Stimulated activated CD8-positive, alpha-beta memory T cell treated with anti-CD3 and anti-CD28 coated beads, Interleukin-2, amount 100 ng/mL, for 48 hours (primary cell): ENCODE data around the gene NSD1.
A peak's percentile ranks its signal among the peaks of the same experiment; 100 is the strongest.
"Not testable (repeated sequence)": the region's sequence is repeated elsewhere in the genome, so short reads cannot be mapped to it uniquely, and the experiment has no call there.

Experiments used
- DNase-seq, 2 donors: peaks; one replicate each; pipeline ENCODE4 v3.0.0-alpha.2; 2020; ENCODE audit warnings: low read depth in 2 of 2

Gene NSD1

DNA sequence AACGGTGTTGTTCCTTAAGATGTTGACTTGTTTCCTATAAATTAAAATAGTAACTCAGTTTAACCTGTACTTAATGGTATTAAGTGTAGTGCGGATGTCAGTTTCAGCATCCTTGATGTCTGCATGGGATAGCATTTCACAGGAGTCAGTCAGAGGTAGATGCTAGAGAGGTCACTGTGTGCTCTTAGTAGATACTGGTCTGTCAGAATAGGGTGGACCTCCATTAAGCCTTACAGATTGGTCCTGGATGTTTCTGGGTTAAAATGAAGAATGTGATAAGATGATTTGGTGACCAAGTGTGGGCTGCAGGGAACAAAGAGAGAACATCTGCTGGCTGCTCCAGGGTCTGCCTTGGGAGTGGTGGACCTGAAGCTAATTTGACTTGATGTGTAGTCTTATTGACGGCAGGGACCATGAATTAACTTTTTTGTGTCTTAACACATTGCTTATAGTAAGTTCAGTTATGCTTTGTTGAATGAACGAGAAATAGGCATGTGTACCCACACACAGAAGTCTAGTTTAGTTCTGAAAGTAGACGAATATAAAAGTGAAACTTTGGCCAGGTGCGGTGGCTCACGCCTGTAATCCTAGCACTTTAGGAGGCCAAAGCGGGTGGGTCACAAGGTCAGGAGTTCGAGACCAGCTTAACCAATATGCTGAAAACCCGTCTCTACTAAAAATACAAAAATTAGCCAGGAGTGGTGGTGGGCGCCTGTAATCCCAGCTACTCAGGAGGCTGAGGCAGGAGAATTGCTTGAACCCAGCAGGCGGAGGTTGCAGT lies 157.4 kb downstream of the NSD1 start:
- DNase-seq: no peak

DNA sequence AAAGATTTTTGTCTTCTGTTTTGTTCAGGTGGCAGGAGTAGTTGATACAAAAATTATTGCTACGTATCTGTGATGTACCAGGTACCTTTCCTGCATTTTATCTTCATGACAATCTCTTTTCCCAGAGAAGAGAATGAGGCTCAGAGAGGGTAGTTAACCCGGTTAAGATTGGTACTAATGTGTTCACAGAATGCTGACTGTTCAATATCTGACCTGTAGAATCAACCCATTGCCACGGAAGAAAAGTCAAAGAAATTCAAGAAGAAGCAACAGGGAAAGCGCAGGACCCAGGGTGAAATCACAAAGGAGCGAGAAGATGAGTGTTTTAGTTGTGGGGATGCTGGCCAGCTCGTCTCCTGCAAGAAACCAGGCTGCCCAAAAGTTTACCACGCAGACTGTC lies 158.2 kb downstream of the NSD1 start:
- no peak for DNase-seq

DNA sequence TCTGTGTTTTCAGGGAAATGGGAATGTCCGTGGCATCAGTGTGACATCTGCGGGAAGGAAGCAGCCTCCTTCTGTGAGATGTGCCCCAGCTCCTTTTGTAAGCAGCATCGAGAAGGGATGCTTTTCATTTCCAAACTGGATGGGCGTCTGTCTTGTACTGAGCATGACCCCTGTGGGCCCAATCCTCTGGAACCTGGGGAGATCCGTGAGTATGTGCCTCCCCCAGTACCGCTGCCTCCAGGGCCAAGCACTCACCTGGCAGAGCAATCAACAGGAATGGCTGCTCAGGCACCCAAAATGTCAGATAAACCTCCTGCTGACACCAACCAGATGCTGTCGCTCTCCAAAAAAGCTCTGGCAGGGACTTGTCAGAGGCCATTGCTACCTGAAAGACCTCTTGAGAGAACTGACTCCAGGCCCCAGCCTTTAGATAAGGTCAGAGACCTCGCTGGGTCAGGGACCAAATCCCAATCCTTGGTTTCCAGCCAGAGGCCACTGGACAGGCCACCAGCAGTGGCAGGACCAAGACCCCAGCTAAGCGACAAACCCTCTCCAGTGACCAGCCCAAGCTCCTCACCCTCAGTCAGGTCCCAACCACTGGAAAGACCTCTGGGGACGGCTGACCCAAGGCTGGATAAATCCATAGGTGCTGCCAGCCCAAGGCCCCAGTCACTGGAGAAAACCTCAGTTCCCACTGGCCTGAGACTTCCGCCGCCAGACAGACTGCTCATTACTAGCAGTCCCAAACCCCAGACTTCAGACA lies 160.4 kb downstream of the NSD1 start:
- DNase-seq: no peak

GRCh38 chr5:177294632-177295031 lies 161.1 kb downstream of the NSD1 start:
- no peak for DNase-seq

- DNase-seq: no peak
Measured at GRCh38 chr5:177295924-177296323, 162.4 kb downstream of the NSD1 start.

DNA sequence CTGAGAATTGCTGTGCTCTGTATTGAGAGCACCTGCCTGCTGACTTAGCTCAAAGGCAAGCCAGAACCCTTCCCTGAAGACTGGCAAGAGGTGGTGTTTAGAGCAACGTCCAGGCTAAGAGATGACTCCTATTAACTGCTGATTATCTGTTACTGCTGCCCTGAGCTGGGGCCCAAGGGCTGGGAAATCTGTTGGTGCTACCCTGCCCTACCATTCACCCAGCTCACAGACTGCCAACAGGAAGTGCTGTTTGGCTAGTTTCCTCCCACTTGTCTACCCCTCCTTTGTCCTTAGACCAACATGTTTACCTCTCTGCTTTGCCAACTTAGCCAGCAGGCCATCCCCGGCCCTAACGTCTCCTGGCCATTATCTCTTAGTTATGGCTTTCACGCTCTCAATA lies 163.0 kb downstream of the NSD1 start:
- DNase-seq: no peak

DNA sequence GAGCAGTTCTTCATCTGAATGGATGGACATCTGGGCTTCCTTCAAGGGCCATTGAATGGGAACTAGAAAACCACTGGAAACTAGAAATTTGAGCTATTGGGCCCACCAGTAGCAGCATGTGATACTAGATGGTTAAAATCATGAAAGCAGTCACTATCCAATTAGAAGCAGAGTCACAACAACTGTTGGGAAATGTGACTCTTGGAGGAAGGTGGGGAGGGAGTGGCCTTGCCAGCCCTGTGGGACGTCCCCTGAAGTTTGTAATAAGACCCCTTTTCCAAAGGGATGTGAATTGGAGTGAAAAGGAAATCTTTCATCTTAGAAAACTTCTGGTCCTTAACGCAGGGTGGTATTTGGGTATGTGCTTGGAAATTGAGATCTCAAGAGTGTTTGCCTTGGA lies 164.3 kb downstream of the NSD1 start:
- no peak for DNase-seq

- DNase-seq: no peak
Measured at GRCh38 chr5:177299697-177300096, 166.1 kb downstream of the NSD1 start.

DNA sequence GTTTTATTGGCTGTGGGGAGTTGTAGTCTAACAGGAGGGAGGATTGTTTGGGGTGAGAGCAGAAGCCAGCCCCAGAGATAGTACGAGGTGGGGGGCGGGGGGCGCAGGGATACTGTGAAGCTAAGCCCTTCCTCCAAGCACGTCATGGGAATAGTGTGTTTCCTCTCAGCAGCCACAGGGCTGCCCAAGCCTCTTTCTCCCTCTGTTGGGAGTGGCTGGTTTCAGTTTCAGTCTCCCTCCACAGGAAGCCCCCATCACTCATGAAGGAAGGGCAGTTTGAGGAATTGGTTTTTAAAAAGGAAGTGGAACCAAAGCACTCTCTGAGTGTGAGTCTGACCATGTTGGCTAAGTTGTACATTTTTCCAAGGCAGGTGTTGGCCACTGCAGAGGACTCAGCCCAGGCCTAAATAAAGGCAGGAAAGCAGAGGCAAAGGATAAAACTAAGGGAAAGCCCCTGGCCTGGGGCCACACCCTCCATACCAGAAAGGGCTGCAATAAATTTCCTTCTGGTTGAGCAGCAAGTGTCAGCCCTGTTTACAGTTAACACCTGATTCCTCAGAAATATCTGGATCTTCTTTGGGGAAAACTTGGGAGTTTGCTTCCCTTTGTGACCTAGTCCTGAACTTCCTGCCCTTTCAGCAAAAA lies 166.8 kb downstream of the NSD1 start:
- DNase-seq: peak in 1 of 2 donors; percentile 38

- no peak for DNase-seq
Measured at GRCh38 chr5:177300951-177301350, 167.4 kb downstream of the NSD1 start.

- DNase-seq: no peak
Measured at GRCh38 chr5:177301503-177302165, 168.1 kb downstream of the NSD1 start.

DNA sequence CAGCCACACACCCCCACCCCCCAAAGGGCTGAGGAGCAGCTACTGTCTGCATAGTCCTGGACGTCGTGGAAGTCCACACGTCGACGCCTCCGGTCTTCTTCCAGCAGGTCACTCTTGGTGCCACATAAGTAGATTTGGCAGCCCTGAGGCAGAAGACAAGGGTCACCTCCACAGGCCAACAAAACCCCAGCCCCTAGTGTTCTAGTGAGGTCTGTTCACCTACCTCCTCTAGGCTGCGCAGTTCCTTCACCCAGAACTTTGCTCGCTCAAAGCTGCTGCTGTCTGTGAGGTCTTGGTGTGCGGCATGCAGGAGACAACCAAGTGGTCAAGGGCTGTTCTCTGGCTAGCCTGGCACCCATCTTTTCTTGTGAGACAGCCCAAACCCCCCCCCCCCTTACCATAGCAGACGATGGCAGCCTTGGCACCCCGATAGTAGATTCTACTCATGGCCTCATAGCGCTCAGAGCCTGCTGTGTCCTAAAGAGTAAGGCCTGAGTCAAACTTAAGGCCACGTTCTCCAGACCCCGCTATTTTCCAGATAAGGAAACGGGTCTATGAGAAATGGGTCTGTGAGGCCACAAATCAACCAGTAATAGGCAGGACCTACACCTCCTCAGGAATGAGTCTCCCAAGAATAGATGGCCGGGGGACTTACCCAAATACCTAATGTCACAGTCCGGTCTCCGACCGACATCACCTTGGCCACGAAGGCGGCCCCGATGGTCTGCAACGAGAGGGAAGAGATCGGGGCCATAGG lies 169.0 kb downstream of the NSD1 start:
- no peak for DNase-seq

- peak; percentile 85 to 88 for DNase-seq
Measured at GRCh38 chr5:177303121-177303924, 169.8 kb downstream of the NSD1 start, which contains the start of the genes PRELID1 and RAB24. TSS of gene PRELID1 (plus strand) at chr5:177303799. CDS start at chr5:177303986, 187 bp downstream. TSS of gene RAB24 (minus strand) at chr5:177303719. CDS start at chr5:177303288, 431 bp downstream.

GRCh38 chr5:177303925-177304391 lies 170.4 kb downstream of the NSD1 start:
- no peak for DNase-seq

- DNase-seq: no peak
Measured at GRCh38 chr5:177304392-177305119, 171.0 kb downstream of the NSD1 start.

- DNase-seq: not testable (repeated sequence)
Measured at GRCh38 chr5:177306103-177306640, 172.6 kb downstream of the NSD1 start.

- no peak for DNase-seq
Measured at GRCh38 chr5:177306674-177307543, 173.3 kb downstream of the NSD1 start.
